OCI-LY3 (cell line): Measurements from ENCODE around the gene JPH3.

Source experiments
- H2AFZ ChIP-seq: fragments of 200-600, 300-600 bp; shearing (Covaris generic); 2 replicates; pipeline ENCODE4 v1.6.0; 2014; ENCODE audit warnings: antibody characterized with exemption, low read depth, low read length
- H3K27ac ChIP-seq: fragments of 200-600, 300-600 bp; sonication (generic); 2 replicates; pipeline ENCODE4 v1.5.1; 2014; ENCODE audit warnings: mild to moderate bottlenecking, low read length, moderate library complexity, mixed read lengths
- H3K27me3 ChIP-seq: fragments of 200-600, 300-600 bp; sonication (generic); 2 replicates; pipeline ENCODE4 v1.6.1; 2014; ENCODE audit warnings: low read depth, low read length, mixed read lengths
- H3K36me3 ChIP-seq: fragments of 200-600, 300-600 bp; sonication (generic); replicated peaks from 2 replicates; pipeline ENCODE3; 2014; ENCODE audit warnings: low read depth, low read length, mixed read lengths
- H3K4me1 ChIP-seq: fragments of 300-600, 200-600 bp; sonication (generic); 2 replicates; pipeline ENCODE4 v1.6.1; 2014; ENCODE audit warnings: low read length, mixed read lengths
- H3K4me2 ChIP-seq: fragments of 200-600, 300-600 bp; sonication (generic); 2 replicates; pipeline ENCODE4 v1.6.1; 2014; ENCODE audit warnings: low read length, mixed read lengths
- H3K4me3 ChIP-seq: fragments of 300-600, 200-600 bp; sonication (generic); 2 replicates; pipeline ENCODE4 v1.5.1; 2014; ENCODE audit warnings: antibody characterized with exemption, mild to moderate bottlenecking, low read length, moderate library complexity
- H3K79me2 ChIP-seq: fragments of 300-600, 200-600 bp; shearing (Covaris generic); 2 replicates; pipeline ENCODE4 v1.6.1; 2014; ENCODE audit warnings: mild to moderate bottlenecking, low read length, mixed read lengths
- H3K9ac ChIP-seq: fragments of 300-600, 200-600 bp; shearing (Covaris generic); 2 replicates; pipeline ENCODE4 v1.6.0; 2014; ENCODE audit warnings: mild to moderate bottlenecking, low read length, moderate library complexity
- H3K9me3 ChIP-seq: fragments of 200-600, 300-600 bp; shearing (Covaris generic); 2 replicates; pipeline ENCODE4 v1.6.1; 2014; ENCODE audit warnings: low read length, mixed read lengths; ENCODE audit not compliant: insufficient read depth
- H4K20me1 ChIP-seq: fragments of 200-600, 300-600 bp; sonication (generic); 2 replicates; pipeline ENCODE4 v1.6.1; 2016; ENCODE audit warnings: low read length, mixed read lengths; ENCODE audit not compliant: insufficient read depth
- CTCF ChIP-seq: fragments of 200-600, 300-600 bp; sonication (generic); IDR thresholded peaks from 2 replicates; pipeline ENCODE4 v1.5.1; 2014; ENCODE audit warnings: antibody characterized with exemption, low read length, low read depth
- EZH2phosphoT487 ChIP-seq: fragments of 200-600 bp; shearing (Covaris generic); IDR thresholded peaks from 2 replicates; pipeline ENCODE4 v1.6.1; 2018; ENCODE audit warnings: antibody characterized with exemption, mixed run types, low read depth

Gene JPH3

GRCh38 chr16:87700406-87701077 lies 98.2 kb downstream of the JPH3 start:
- Histone ChIP-seq H3K4me2 (peak overlapping the region; percentile 39), H3K9me3 (peaks cover 16% of the 10 kb centered on the region; the same call in 1 of the 2 replicates), H3K27me3 (no peaks in the 10 kb centered on the region), H3K27ac (peak overlapping the region; percentile 75), H3K36me3 (peaks cover 54% of the 10 kb centered on the region), H3K9ac (no peak overlapping the region), H2AFZ (no peak overlapping the region), H3K79me2 (no peaks in the 10 kb centered on the region), H3K4me3 (no peak overlapping the region), H4K20me1 (0 out of 2 replicates have a peak, but pooled peaks cover 3% of the 10 kb centered on the region), H3K4me1 (peaks cover 59% of the 10 kb centered on the region)
- no peak for TF ChIP-seq CTCF
- no peak for TF ChIP-seq EZH2phosphoT487

- H3K79me2 ChIP-seq, result no peaks in the 10 kb centered on the region
- 0 out of 2 replicates have a peak, but pooled peaks cover 3% of the 10 kb centered on the region for H4K20me1 ChIP-seq
- H3K9me3 ChIP-seq, result peaks cover 16% of the 10 kb centered on the region; the same call in 1 of the 2 replicates
- peak overlapping the region; percentile 75 for H3K27ac ChIP-seq
- H3K9ac ChIP-seq, result peak overlapping the region; percentile 18; the same call in 1 of the 2 replicates
- peaks cover 49% of the 10 kb centered on the region for H3K36me3 ChIP-seq
- no peak for TF ChIP-seq CTCF
- TF ChIP-seq EZH2phosphoT487, result no peak
- H3K27me3 ChIP-seq, result no peaks in the 10 kb centered on the region
- H3K4me3 ChIP-seq, result no peak overlapping the region
- H3K4me1 ChIP-seq, result peaks cover 59% of the 10 kb centered on the region
- H3K4me2 ChIP-seq, result peak overlapping the region; percentile 39
- H2AFZ ChIP-seq, result no peak overlapping the region
These were observed 98.8 kb downstream of the JPH3 start for GRCh38 chr16:87701078-87701460.

DNA sequence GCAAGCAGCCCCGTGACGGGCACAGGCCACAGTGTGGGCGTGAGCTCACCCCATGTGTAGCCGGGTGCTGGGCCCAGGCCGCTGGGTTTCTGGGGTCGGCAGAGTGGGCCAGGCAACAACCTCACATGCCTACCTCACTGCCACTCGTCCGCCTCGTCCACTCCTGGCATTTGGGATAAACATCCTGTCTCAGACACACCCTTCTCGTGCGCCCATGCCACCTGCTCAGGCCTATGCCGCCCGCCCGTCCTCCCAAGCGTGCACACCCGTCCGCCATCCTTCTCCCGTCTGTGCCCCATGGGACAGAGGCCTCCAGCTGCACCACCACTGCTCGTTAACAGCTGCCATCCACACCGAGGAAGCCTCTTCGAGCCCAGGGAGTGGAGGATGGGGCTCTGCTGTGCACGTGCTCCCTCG lies 99.2 kb downstream of the JPH3 start:
- H3K9me3 ChIP-seq, result peaks cover 16% of the 10 kb centered on the region; the same call in 1 of the 2 replicates
- TF ChIP-seq EZH2phosphoT487 (no peak), CTCF (no peak)

GRCh38 chr16:87702325-87702811 lies 100.1 kb downstream of the JPH3 start:
- Histone ChIP-seq H3K4me3 (no peak overlapping the region), H3K4me2 (peak overlapping the region; percentile 39; the same call in 1 of the 2 replicates), H2AFZ (no peak overlapping the region), H4K20me1 (0 out of 2 replicates have a peak, but pooled peaks cover 3% of the 10 kb centered on the region), H3K79me2 (no peaks in the 10 kb centered on the region), H3K9ac (no peak overlapping the region), H3K27ac (peak overlapping the region; percentile 75; the same call in 1 of the 2 replicates), H3K9me3 (peaks cover 16% of the 10 kb centered on the region; the same call in 1 of the 2 replicates), H3K4me1 (peaks cover 57% of the 10 kb centered on the region), H3K27me3 (no peaks in the 10 kb centered on the region), H3K36me3 (peaks cover 49% of the 10 kb centered on the region)
- TF ChIP-seq EZH2phosphoT487, result no peak
- peak; percentile 56 for TF ChIP-seq CTCF

More for the DNA sequence above, 99.2 kb downstream of the JPH3 start:
- Histone ChIP-seq H3K4me3 (no peak overlapping the region), H3K79me2 (no peaks in the 10 kb centered on the region), H3K36me3 (peaks cover 45% of the 10 kb centered on the region), H4K20me1 (0 out of 2 replicates have a peak, but pooled peaks cover 3% of the 10 kb centered on the region), H3K27ac (peak overlapping the region; percentile 75), H3K27me3 (no peaks in the 10 kb centered on the region), H3K4me1 (peaks cover 59% of the 10 kb centered on the region), H3K9ac (peak overlapping the region; percentile 18; the same call in 1 of the 2 replicates), H3K4me2 (peak overlapping the region; percentile 39), H2AFZ (no peak overlapping the region)
